OCI-LY7 (cell line): Measurements from ENCODE around the gene ATXN1.

Experiments used
- CTCF ChIP-seq: fragments of 200-600 bp; sonication (generic); conservative IDR thresholded peaks from 2 replicates; pipeline ENCODE4 v1.5.1; 2014; ENCODE audit warnings: mild to moderate bottlenecking, antibody characterized with exemption, low read length, moderate library complexity, mixed read lengths
- EZH2phosphoT487 ChIP-seq: fragments of 200-600 bp; sonication (generic); IDR thresholded peaks from 2 replicates; pipeline ENCODE4 v1.6.1; 2018; ENCODE audit warnings: low read depth, borderline replicate concordance, mild to moderate bottlenecking, mixed run types, antibody characterized with exemption, low read length, moderate library complexity, mixed read lengths

- TF ChIP-seq CTCF (no peak), EZH2phosphoT487 (no peak)
Observed at GRCh38 chr6:16505711-16506357, 255.4 kb downstream of the ATXN1 start.
